ENCODE measurements around the gene DIP2A. TPM values are rescaled to one million over a fixed set of nuclear protein-coding genes. Genes with fewer than 3 reads are reported as not detected.
A peak's percentile ranks its signal among the peaks of the same experiment; 100 is the strongest.

DIP2A gene
- total and polyA plus RNA-seq, 2 of the 13 experiments (the other 11 are each of a cell fraction or from before 2014, with no cell fraction given) = 18.5 to 37.6 TPM

- BruUV-seq (replicated peaks) = no TSS peak
- ChIA-PET POLR2A (no interaction called here), CTCF (ENCODE audit: low intra/inter-chr PET ratio, low total read pairs) (no interaction called here)
- peaks cover 5 to 6% of the 10 kb centered on the region in 2 experiments; a peak in 2 of 5 replicates for H3K36me3 ChIP-seq (replicated peaks in 1 of 2; ENCODE audit: control insufficient read depth in 1 of 2, insufficient read depth in 2 of 2, low read length in 2 of 2)
- no peak overlapping the region for H3K4me2 ChIP-seq (ENCODE audit: low read depth, low read length)
- no peaks in the 10 kb centered on the region for H3K27me3 ChIP-seq (ENCODE audit: control insufficient read depth in 1 of 2, insufficient read depth in 2 of 2, low read length in 2 of 2)
- intact Hi-C loops (cut with micrococcal nuclease; ENCODE audit: unreplicated experiment) (no loop called here), in situ Hi-C loops (cut with HindIII; ENCODE audit: extremely low pct_ligation_motif_present, low pct_unique_long_range_greater_than_20kb) (no loop called here)
- H3K79me2 ChIP-seq (ENCODE audit: insufficient read depth, low read length) = peaks cover 14% of the 10 kb centered on the region
- H3K9ac ChIP-seq (ENCODE audit: insufficient read depth, low read depth, low read length) = no peak overlapping the region
- no peak overlapping the region for H3K4me3 ChIP-seq (replicated peaks in 1 of 3; ENCODE audit: insufficient read depth in 1 of 3, low read depth in 2 of 3, low read length in 3 of 3)
- FAIRE-seq = no peak
- no peak for ATAC-seq
- TF ChIP-seq ZZZ3 (CRISPR knock-in tag; IDR thresholded peaks at IDR 0.05; ENCODE audit: borderline replicate concordance) (no peak), ZNF354B (CRISPR knock-in tag; IDR thresholded peaks at IDR 0.05) (no peak), NFKBIZ (CRISPR knock-in tag; IDR thresholded peaks at IDR 0.05) (no peak)
- H3K4me1 ChIP-seq (ENCODE audit: insufficient read depth, low read length) = peaks cover 12% of the 10 kb centered on the region
- H3K9me3 ChIP-seq (ENCODE audit: low read length) = no peaks in the 10 kb centered on the region
- H2AFZ ChIP-seq (ENCODE audit: low read length) = no peak overlapping the region
- 100% methylated on average over 2 of the region's 2 CpGs for WGBS (ENCODE audit: low lambda C conversion rate)
- H4K20me1 ChIP-seq (ENCODE audit: insufficient read depth, low read length) = 0 out of 2 replicates have a peak, but pooled peaks cover 4% of the 10 kb centered on the region
- no peak for DNase-seq (ENCODE audit: low spot score)
- H3K27ac ChIP-seq (ENCODE audit: extremely low read length, insufficient read depth, low read length) = no peak overlapping the region
These were observed 20.2 kb downstream of the DIP2A start for GRCh38 chr21:46478910-46479309.

DNA sequence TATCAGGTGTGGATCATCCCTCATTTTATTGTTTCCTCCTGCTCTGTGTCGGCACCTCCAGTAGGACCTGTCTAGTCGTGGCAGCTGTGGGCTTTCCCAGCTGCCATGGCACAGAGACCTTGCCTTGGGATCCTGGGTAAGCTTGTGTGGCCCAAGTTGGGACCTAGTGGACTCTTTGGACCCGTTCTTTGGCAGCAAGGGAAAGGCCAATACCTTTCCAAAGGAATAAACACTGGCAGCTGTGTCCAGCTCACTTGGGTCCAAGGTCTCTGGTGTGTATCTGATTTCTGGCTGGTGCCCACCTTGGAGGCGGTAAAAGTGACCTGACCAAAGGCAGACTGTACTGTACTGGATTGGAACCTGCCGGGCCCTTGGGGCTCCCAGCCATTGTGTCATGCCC is 21.8 kb downstream of the DIP2A start:
- 84% methylated on average over 4 of the region's 5 CpGs for WGBS (ENCODE audit: low lambda C conversion rate)
- DNase-seq (ENCODE audit: low spot score) (no peak), ATAC-seq (peak; percentile 66), FAIRE-seq (no peak)
- Histone ChIP-seq H3K4me3 (replicated peaks in 1 of 3; ENCODE audit: insufficient read depth in 1 of 3, low read depth in 2 of 3, low read length in 3 of 3) (no peak overlapping the region), H3K9me3 (ENCODE audit: low read length) (no peaks in the 10 kb centered on the region), H3K36me3 (replicated peaks in 1 of 2; ENCODE audit: control insufficient read depth in 1 of 2, insufficient read depth in 2 of 2, low read length in 2 of 2) (peaks cover 5 to 14% of the 10 kb centered on the region in 2 experiments; a peak in 2 of 5 replicates), H4K20me1 (ENCODE audit: insufficient read depth, low read length) (0 out of 2 replicates have a peak, but pooled peaks cover 4% of the 10 kb centered on the region), H2AFZ (ENCODE audit: low read length) (no peak overlapping the region), H3K79me2 (ENCODE audit: insufficient read depth, low read length) (peaks cover 10% of the 10 kb centered on the region), H3K27ac (ENCODE audit: extremely low read length, insufficient read depth, low read length) (peak overlapping the region; percentile 15), H3K4me1 (ENCODE audit: insufficient read depth, low read length) (peaks cover 12% of the 10 kb centered on the region), H3K4me2 (ENCODE audit: low read depth, low read length) (no peak overlapping the region), H3K27me3 (ENCODE audit: control insufficient read depth in 1 of 2, insufficient read depth in 2 of 2, low read length in 2 of 2) (no peaks in the 10 kb centered on the region), H3K9ac (ENCODE audit: insufficient read depth, low read depth, low read length) (no peak overlapping the region)
- CTCF ChIA-PET (ENCODE audit: low intra/inter-chr PET ratio, low total read pairs) = no interaction called here
- intact Hi-C loops (cut with micrococcal nuclease; ENCODE audit: unreplicated experiment) = no loop called here
- POLR2A ChIA-PET = no interaction called here
- BruUV-seq (replicated peaks) = no TSS peak
- in situ Hi-C loops (cut with HindIII; ENCODE audit: extremely low pct_ligation_motif_present, low pct_unique_long_range_greater_than_20kb) = no loop called here
- TF ChIP-seq, protein P1, sequence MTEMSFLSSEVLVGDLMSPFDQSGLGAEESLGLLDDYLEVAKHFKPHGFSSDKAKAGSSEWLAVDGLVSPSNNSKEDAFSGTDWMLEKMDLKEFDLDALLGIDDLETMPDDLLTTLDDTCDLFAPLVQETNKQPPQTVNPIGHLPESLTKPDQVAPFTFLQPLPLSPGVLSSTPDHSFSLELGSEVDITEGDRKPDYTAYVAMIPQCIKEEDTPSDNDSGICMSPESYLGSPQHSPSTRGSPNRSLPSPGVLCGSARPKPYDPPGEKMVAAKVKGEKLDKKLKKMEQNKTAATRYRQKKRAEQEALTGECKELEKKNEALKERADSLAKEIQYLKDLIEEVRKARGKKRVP (CRISPR knock-in tag; IDR thresholded peaks at IDR 0.05) = no peak
- peak; percentile 29; the same call in 1 of the 2 replicates for TF ChIP-seq ZMYM4 (CRISPR knock-in tag; IDR thresholded peaks at IDR 0.05)
- peak; percentile 37; the same call in 1 of the 2 replicates for TF ChIP-seq ZBTB33 (CRISPR knock-in tag; IDR thresholded peaks at IDR 0.05)
- TF ChIP-seq KDM1A (CRISPR knock-in tag; IDR thresholded peaks at IDR 0.05) = no peak
- TF ChIP-seq ZNF225 (CRISPR knock-in tag; IDR thresholded peaks at IDR 0.05) = no peak
- no peak for TF ChIP-seq ZNF234 (CRISPR knock-in tag; conservative IDR thresholded peaks at IDR 0.05)
- peak; percentile 33; the same call in 1 of the 2 replicates for TF ChIP-seq HIC2 (CRISPR knock-in tag; IDR thresholded peaks at IDR 0.05; ENCODE audit: low read depth)
- TF ChIP-seq RELA (CRISPR knock-in tag; IDR thresholded peaks at IDR 0.05) = no peak
- TF ChIP-seq ZNF644 (CRISPR knock-in tag; IDR thresholded peaks at IDR 0.05; ENCODE audit: low read depth) = peak; percentile 30; the same call in 1 of the 2 replicates
- no peak for TF ChIP-seq ZNF768 (CRISPR knock-in tag; IDR thresholded peaks at IDR 0.05)
- TF ChIP-seq ZNF329 (CRISPR knock-in tag; IDR thresholded peaks at IDR 0.05; ENCODE audit: low read depth) = no peak
- TF ChIP-seq RAD51 (IDR thresholded peaks at IDR 0.05; ENCODE audit: borderline replicate concordance) = no peak
- TF ChIP-seq KLF13 (CRISPR knock-in tag; IDR thresholded peaks at IDR 0.05) = no peak

Data from HepG2 (cell line).